ENCODE measurements around the gene CEND1.

- no peak for TF ChIP-seq FOSL2 (IDR thresholded peaks at IDR 0.05; ENCODE audit: borderline replicate concordance, low read depth)
- no peak for TF ChIP-seq CHD2 (IDR thresholded peaks at IDR 0.05; ENCODE audit: low read length, partially characterized antibody)
- TF ChIP-seq CTCF (IDR thresholded peaks at IDR 0.05): no peak
- TF ChIP-seq MAX (IDR thresholded peaks at IDR 0.05; ENCODE audit: low read depth): no peak
- TF ChIP-seq TCF12 (IDR thresholded peaks at IDR 0.05): no peak
- no peak for TF ChIP-seq GABPA (IDR thresholded peaks at IDR 0.05; ENCODE audit: low read depth)
- no peak for TF ChIP-seq SMC3 (IDR thresholded peaks at IDR 0.05; ENCODE audit: low read depth, low read length)
- TF ChIP-seq YY1 (IDR thresholded peaks at IDR 0.05; ENCODE audit: low read depth): no peak
- TF ChIP-seq RAD21 (IDR thresholded peaks at IDR 0.05; ENCODE audit: low read length): no peak
- no peak for TF ChIP-seq EP300 (IDR thresholded peaks at IDR 0.05; ENCODE audit: borderline replicate concordance in 1 of 2, low read depth in 1 of 2, low read length in 1 of 2)
Measured at GRCh38 chr11:778976-779954, 10.6 kb downstream of the CEND1 start.
